Measurements from ENCODE around the gene ADRB2. TPM values are rescaled to one million over a fixed set of nuclear protein-coding genes. Genes with fewer than 3 reads are reported as not detected.
A peak's percentile ranks its signal among the peaks of the same experiment; 100 is the strongest.

The ADRB2 gene
- total RNA-seq, 4 donors from 2014 or later: 4.8 to 9.8 (median 6.2) TPM

GRCh38 chr5:148808864-148809642 is 17.4 kb upstream of the ADRB2 start:
- Histone ChIP-seq H3K9me3 (no peaks in the 10 kb centered on the region), H3K4me1 (peaks cover 0 to 21% (median 7%) of the 10 kb centered on the region in 4 donors), H3K36me3 (no peaks in the 10 kb centered on the region), H3K27me3 (no peaks in the 10 kb centered on the region), H3K4me3 (peak overlapping the region in 2 of 4 donors; percentile 19 to 20), H3K27ac (peak overlapping the region in 1 of 4 donors; percentile 23)
- no peak for TF ChIP-seq CTCF (IDR thresholded peaks at IDR 0.05)
- peak in 1 of 2 donors; percentile 69 for TF ChIP-seq EP300 (IDR thresholded peaks at IDR 0.05)
- peak in 1 of 2 donors; percentile 21 for DNase-seq (ENCODE audit: low spot score in 2 of 2)
- WGBS, 2 donors: 52 to 59% methylated on average over 10 of the region's 10 CpGs

- peak overlapping the region in 2 of 4 donors; percentile 19 to 20 for H3K4me3 ChIP-seq
- no peaks in the 10 kb centered on the region for H3K36me3 ChIP-seq
- H3K27me3 ChIP-seq: no peaks in the 10 kb centered on the region
- H3K4me1 ChIP-seq: peaks cover 0 to 21% (median 7%) of the 10 kb centered on the region in 4 donors
- peak overlapping the region in 1 of 4 donors; percentile 23 for H3K27ac ChIP-seq
- H3K9me3 ChIP-seq: no peaks in the 10 kb centered on the region
- WGBS, 2 donors: 77 to 88% methylated on average over 3 of the region's 3 CpGs
- no peak for DNase-seq (ENCODE audit: low spot score in 2 of 2)
- TF ChIP-seq POLR2A (IDR thresholded peaks at IDR 0.05) (no peak), EP300 (IDR thresholded peaks at IDR 0.05) (no peak), CTCF (IDR thresholded peaks at IDR 0.05) (no peak)
Observed at GRCh38 chr5:148809781-148810524, 16.5 kb upstream of the ADRB2 start.

- WGBS, 2 donors: 78 to 88% methylated on average over 2 of the region's 2 CpGs
- no peaks in the 10 kb centered on the region for H3K9me3 ChIP-seq
- TF ChIP-seq CTCF (IDR thresholded peaks at IDR 0.05) (no peak), POLR2A (IDR thresholded peaks at IDR 0.05) (no peak), EP300 (IDR thresholded peaks at IDR 0.05) (no peak)
Observed at GRCh38 chr5:148810823-148811222, 15.6 kb upstream of the ADRB2 start.

GRCh38 chr5:148811756-148812155 is 14.7 kb upstream of the ADRB2 start:
- Histone ChIP-seq H3K36me3 (no peaks in the 10 kb centered on the region), H3K9me3 (no peaks in the 10 kb centered on the region), H3K27me3 (no peaks in the 10 kb centered on the region), H3K4me1 (peaks cover 0 to 7% (median 0%) of the 10 kb centered on the region in 4 donors), H3K4me3 (no peak overlapping the region), H3K27ac (no peak overlapping the region)
- no peak for TF ChIP-seq EP300 (IDR thresholded peaks at IDR 0.05)
- no peak for TF ChIP-seq POLR2A (IDR thresholded peaks at IDR 0.05)
- no peak for TF ChIP-seq CTCF (IDR thresholded peaks at IDR 0.05)
- WGBS, 2 donors: 33 to 55% methylated on average over 1 of the region's 1 CpG
- no peak for DNase-seq (ENCODE audit: low spot score in 2 of 2)

More at GRCh38 chr5:148810823-148811222, 15.6 kb upstream of the ADRB2 start:
- DNase-seq (ENCODE audit: low spot score in 2 of 2): no peak
- Histone ChIP-seq H3K4me1 (peaks cover 0 to 14% (median 1%) of the 10 kb centered on the region in 4 donors), H3K27me3 (no peaks in the 10 kb centered on the region), H3K4me3 (no peak overlapping the region), H3K36me3 (no peaks in the 10 kb centered on the region), H3K27ac (no peak overlapping the region)

- H3K4me1 ChIP-seq: no peaks in the 10 kb centered on the region
- DNase-seq (ENCODE audit: low spot score in 2 of 2): no peak
- TF ChIP-seq CTCF (IDR thresholded peaks at IDR 0.05) (no peak), POLR2A (IDR thresholded peaks at IDR 0.05) (no peak), EP300 (IDR thresholded peaks at IDR 0.05) (no peak)
- no peaks in the 10 kb centered on the region for H3K36me3 ChIP-seq
- H3K4me3 ChIP-seq: no peak overlapping the region
- no peaks in the 10 kb centered on the region for H3K27me3 ChIP-seq
- no peak overlapping the region for H3K27ac ChIP-seq
- no peaks in the 10 kb centered on the region for H3K9me3 ChIP-seq
- 55 to 71% methylated on average over 2 of the region's 2 CpGs for WGBS, 2 donors
Observed at GRCh38 chr5:148815086-148815485, 11.3 kb upstream of the ADRB2 start.
